GM19035 (cell line): Measurements from ENCODE around the gene PDZD2.
"Not testable (repeated sequence)": the region's sequence is repeated elsewhere in the genome, so short reads cannot be mapped to it uniquely, and the experiment has no call there.

Experiments
- ATAC-seq: cut with Tn5 transposase; IDR thresholded peaks from one replicate; pipeline ENCODE4 v1.9.1; 2021; ENCODE audit not compliant: unreplicated experiment

PDZD2 gene

GRCh38 chr5:32090755-32091128 lies 451.8 kb downstream of the PDZD2 start:
- ATAC-seq, result no peak

GRCh38 chr5:32092938-32093812 lies 454.2 kb downstream of the PDZD2 start:
- ATAC-seq, result peak; percentile 90

GRCh38 chr5:32094691-32095090 lies 455.8 kb downstream of the PDZD2 start:
- ATAC-seq, result no peak

GRCh38 chr5:32095261-32095671 lies 456.3 kb downstream of the PDZD2 start:
- ATAC-seq, result no peak

GRCh38 chr5:32096891-32097595 lies 458.1 kb downstream of the PDZD2 start:
- no peak for ATAC-seq

- no peak for ATAC-seq
Measured at GRCh38 chr5:32098291-32098690, 459.4 kb downstream of the PDZD2 start.

- ATAC-seq, result no peak
Measured at GRCh38 chr5:32098890-32099310, 460.0 kb downstream of the PDZD2 start.

- ATAC-seq, result no peak
Measured at GRCh38 chr5:32099486-32100035, 460.6 kb downstream of the PDZD2 start.

- ATAC-seq, result no peak
Measured at GRCh38 chr5:32100230-32100629, 461.3 kb downstream of the PDZD2 start.

GRCh38 chr5:32100691-32101302 lies 461.9 kb downstream of the PDZD2 start:
- ATAC-seq, result no peak

- ATAC-seq, result no peak
Measured at GRCh38 chr5:32102254-32102986, 463.5 kb downstream of the PDZD2 start.

- no peak for ATAC-seq
Measured at GRCh38 chr5:32103521-32103920, 464.6 kb downstream of the PDZD2 start.

- no peak for ATAC-seq
Measured at GRCh38 chr5:32107291-32107690, 468.4 kb downstream of the PDZD2 start.

GRCh38 chr5:32108167-32108566 lies 469.2 kb downstream of the PDZD2 start:
- ATAC-seq, result no peak

GRCh38 chr5:32109236-32109635 lies 470.3 kb downstream of the PDZD2 start:
- ATAC-seq, result no peak

- no peak for ATAC-seq
Measured at GRCh38 chr5:32110111-32110696, 471.3 kb downstream of the PDZD2 start.

GRCh38 chr5:32115985-32116384 lies 477.1 kb downstream of the PDZD2 start:
- no peak for ATAC-seq

- ATAC-seq, result no peak
Measured at GRCh38 chr5:32116574-32117313, 477.8 kb downstream of the PDZD2 start.

- ATAC-seq, result not testable (repeated sequence)
Measured at GRCh38 chr5:32118922-32119321, 480.0 kb downstream of the PDZD2 start.
